Lung (tissue), 12 donors: Measurements from ENCODE around the gene RBM20. TPM values are rescaled to one million over a fixed set of nuclear protein-coding genes. Genes with fewer than 3 reads are reported as not detected.

Experiments used
- ATAC-seq: fragments of 200-7000 bp; cut with Tn5 transposase; one replicate; pipeline ENCODE4 v1.9.1; 2020; ENCODE audit warnings: moderate number of reproducible peaks; ENCODE audit not compliant: insufficient read depth, low FRiP score
- DNase-seq, 3 donors: peaks; one replicate each; pipeline ENCODE4 v3.0.0-alpha.2; 2013 to 2017
- H3K27ac ChIP-seq, 2 donors: one replicate each; pipeline ENCODE4 v1.5.1; 2013; ENCODE audit warnings: mild to moderate bottlenecking in 2 of 2, moderate library complexity in 2 of 2, control low read depth in 1 of 2, inconsistent platforms in 1 of 2, low read depth in 1 of 2, low read length in 1 of 2
- H3K27me3 ChIP-seq, 3 donors: one replicate each; pipeline ENCODE4 v1.5.1; 2013; ENCODE audit warnings: low read length in 2 of 3; ENCODE audit not compliant: control insufficient read depth in 3 of 3, insufficient read depth in 3 of 3
- H3K36me3 ChIP-seq, 4 donors: one replicate each; pipeline ENCODE4 v1.5.1; 2013; ENCODE audit warnings: low read length in 4 of 4, mild to moderate bottlenecking in 1 of 4, moderate library complexity in 1 of 4; ENCODE audit not compliant: control insufficient read depth in 4 of 4, insufficient read depth in 4 of 4
- H3K4me1 ChIP-seq, 5 donors: one replicate each; pipeline ENCODE4 v1.5.1; 2013; ENCODE audit warnings: low read length in 5 of 5, mild to moderate bottlenecking in 2 of 5, moderate library complexity in 1 of 5; ENCODE audit not compliant: control insufficient read depth in 5 of 5, insufficient read depth in 5 of 5
- H3K4me3 ChIP-seq: one replicate; pipeline ENCODE4 v1.5.1; 2013; ENCODE audit warnings: mild to moderate bottlenecking, control low read depth, moderate library complexity
- H3K9ac ChIP-seq, 2 donors: one replicate each; pipeline ENCODE4 v1.5.1; 2013; ENCODE audit warnings: low read length in 2 of 2, control low read depth in 1 of 2; ENCODE audit not compliant: insufficient read depth in 1 of 2
- H3K9me3 ChIP-seq, 4 donors: one replicate each; pipeline ENCODE4 v1.5.1; 2013; ENCODE audit warnings: low read length in 3 of 4, mild to moderate bottlenecking in 1 of 4, moderate library complexity in 1 of 4; ENCODE audit not compliant: control insufficient read depth in 4 of 4, insufficient read depth in 3 of 4
- WGBS, 2 donors: extraction: QIAGEN DNeasy Blood & Tissue Kit; methylation state at CpG; one replicate each; pipeline ENCODE4 v1.1.7; 2013; 5-methylcytosine and 5-hydroxymethylcytosine counted together
- polyA plus RNA-seq, 2 donors: library from polyadenylated mRNA; stranded (reverse); fragments of 200-250 nt; gene quantifications; one replicate each; pipeline ENCODE4 v1.2.1, GENCODE V29; 2013
- total RNA-seq, 2 donors: library from RNA; depleted of rRNA in 1 of 2; stranded (reverse); fragments of >200 nt in 1 of 2; gene quantifications; one replicate each; pipeline ENCODE4 v1.2.1, GENCODE V29; 2014 to 2021
- TF ChIP-seq, protein P1 (sequence below): IDR thresholded peaks from 2 replicates; pipeline ENCODE4 v1.5.1; 2012; ENCODE audit warnings: mild to moderate bottlenecking; ENCODE audit errors: control extremely low read depth, extremely low read depth
- donor health status: control.
- donor health status: control.
- donor health status: Bipolar disorder and iron deficiency.
- donor health status: healthy.
- donor health status: DM: yes; HTN: yes; CAD: no.

Gene RBM20
- total and polyA plus RNA-seq, 4 donors = 0.25 to 3.3 (median 0.66) TPM

DNA sequence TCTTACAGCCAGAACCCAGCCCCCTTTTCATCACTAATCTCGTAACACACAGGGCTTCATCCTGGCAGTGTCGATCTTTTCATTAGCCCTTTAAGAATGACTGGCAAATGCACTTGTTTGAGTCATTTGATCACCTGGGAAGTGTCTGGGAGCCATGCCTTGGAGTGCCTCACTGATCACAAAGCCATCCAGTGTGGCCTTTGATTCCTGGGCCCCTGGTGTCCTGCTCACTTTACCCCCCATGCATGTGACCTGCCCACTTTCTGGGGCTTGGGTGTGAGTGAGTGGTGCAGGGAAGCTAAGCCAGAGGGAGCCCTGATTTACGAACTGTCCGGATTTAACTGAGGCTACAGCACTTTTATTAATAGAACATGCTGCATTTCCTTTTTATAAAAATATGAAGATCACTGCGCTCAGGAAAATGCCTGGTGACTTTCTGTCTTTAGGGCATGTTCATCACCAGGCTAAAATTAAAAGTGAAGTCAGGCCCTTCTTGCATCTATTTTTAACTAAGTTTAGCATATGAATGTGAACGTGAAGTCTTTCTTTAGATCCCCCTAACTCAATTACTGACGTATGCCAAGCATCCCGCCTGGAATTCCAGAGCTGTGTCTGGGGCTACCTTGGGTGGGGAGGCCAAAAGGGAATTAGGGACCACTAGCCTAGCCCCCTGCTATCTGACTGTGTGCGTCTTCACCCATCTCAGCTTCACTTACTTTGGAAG, 23.6 kb downstream of the RBM20 start:
- H3K9ac ChIP-seq = no peak overlapping the region
- no peaks in the 10 kb centered on the region for H3K9me3 ChIP-seq
- TF ChIP-seq, protein P1, sequence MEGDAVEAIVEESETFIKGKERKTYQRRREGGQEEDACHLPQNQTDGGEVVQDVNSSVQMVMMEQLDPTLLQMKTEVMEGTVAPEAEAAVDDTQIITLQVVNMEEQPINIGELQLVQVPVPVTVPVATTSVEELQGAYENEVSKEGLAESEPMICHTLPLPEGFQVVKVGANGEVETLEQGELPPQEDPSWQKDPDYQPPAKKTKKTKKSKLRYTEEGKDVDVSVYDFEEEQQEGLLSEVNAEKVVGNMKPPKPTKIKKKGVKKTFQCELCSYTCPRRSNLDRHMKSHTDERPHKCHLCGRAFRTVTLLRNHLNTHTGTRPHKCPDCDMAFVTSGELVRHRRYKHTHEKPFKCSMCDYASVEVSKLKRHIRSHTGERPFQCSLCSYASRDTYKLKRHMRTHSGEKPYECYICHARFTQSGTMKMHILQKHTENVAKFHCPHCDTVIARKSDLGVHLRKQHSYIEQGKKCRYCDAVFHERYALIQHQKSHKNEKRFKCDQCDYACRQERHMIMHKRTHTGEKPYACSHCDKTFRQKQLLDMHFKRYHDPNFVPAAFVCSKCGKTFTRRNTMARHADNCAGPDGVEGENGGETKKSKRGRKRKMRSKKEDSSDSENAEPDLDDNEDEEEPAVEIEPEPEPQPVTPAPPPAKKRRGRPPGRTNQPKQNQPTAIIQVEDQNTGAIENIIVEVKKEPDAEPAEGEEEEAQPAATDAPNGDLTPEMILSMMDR = no peak
- H3K27me3 ChIP-seq = peaks cover 4 to 44% (median 20%) of the 10 kb centered on the region in 3 donors
- 69 to 76% methylated on average over 9 of the region's 9 CpGs for WGBS, 2 donors
- peak overlapping the region in 1 of 2 donors; percentile 95 for H3K27ac ChIP-seq
- peaks cover 0 to 15% (median 0%) of the 10 kb centered on the region in 5 donors for H3K4me1 ChIP-seq
- H3K4me3 ChIP-seq = no peak overlapping the region
- no peak for DNase-seq
- no peaks in the 10 kb centered on the region for H3K36me3 ChIP-seq
- ATAC-seq = no peak

DNA sequence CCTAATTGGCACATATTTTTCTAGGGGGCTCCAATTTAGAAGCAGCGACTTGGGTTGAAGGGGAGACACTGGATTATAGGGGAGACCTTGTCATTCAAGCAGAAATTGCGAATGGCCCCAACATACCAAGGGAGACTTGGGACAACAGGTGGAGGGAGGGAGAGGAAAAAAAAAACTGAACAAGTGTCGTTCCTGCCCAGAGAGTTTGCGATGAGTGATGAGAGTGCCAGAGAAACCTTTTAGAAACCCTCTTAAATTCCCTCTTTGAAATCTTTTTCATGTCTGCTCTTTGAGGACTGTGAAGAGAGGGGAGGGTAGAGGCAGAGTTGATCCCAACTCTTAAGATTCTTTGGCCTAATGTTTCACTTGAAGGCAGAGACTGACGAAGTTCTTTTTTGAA, 24.3 kb downstream of the RBM20 start:
- Histone ChIP-seq H3K9me3 (no peaks in the 10 kb centered on the region), H3K4me3 (no peak overlapping the region), H3K36me3 (no peaks in the 10 kb centered on the region), H3K27ac (peak overlapping the region in 1 of 2 donors; percentile 94), H3K27me3 (peaks cover 4 to 43% (median 20%) of the 10 kb centered on the region in 3 donors), H3K4me1 (peaks cover 0 to 15% (median 0%) of the 10 kb centered on the region in 5 donors), H3K9ac (no peak overlapping the region)
- no peak for DNase-seq
- WGBS, 2 donors = 62 to 84% methylated on average over 5 of the region's 5 CpGs
- TF ChIP-seq, protein P1 = no peak
- no peak for ATAC-seq

DNA sequence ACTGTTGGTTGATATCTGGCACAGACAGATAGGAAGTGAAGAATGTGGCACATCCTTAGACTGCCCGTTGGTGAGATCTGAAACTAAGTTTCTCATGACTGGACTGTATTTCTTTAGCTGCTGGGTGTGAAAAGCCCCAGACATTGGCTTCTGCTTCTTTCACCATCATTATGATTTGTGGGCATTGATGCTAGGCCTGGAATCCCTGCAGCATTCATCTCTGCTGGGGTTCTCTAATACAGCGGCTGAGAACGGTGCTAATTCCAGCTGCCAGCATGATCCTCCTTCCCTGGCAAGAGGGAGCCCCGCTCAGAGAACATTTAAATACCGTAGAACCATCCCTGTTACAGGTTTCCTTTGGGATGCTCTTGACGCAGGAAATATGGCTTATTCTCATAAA, 26.2 kb downstream of the RBM20 start:
- no peak for DNase-seq
- WGBS, 2 donors = 82 to 86% methylated on average over 6 of the region's 6 CpGs
- H3K27ac ChIP-seq = peak overlapping the region in 1 of 2 donors; percentile 82

More for the DNA sequence above, 26.2 kb downstream of the RBM20 start:
- peaks cover 4 to 55% (median 24%) of the 10 kb centered on the region in 3 donors for H3K27me3 ChIP-seq
- no peaks in the 10 kb centered on the region for H3K36me3 ChIP-seq
- no peak overlapping the region for H3K9ac ChIP-seq
- ATAC-seq = no peak
- no peaks in the 10 kb centered on the region for H3K9me3 ChIP-seq
- no peak overlapping the region for H3K4me3 ChIP-seq
- H3K4me1 ChIP-seq = peaks cover 0 to 15% (median 0%) of the 10 kb centered on the region in 5 donors
- TF ChIP-seq, protein P1 = no peak
